ENCODE results near the gene MCU.
A peak's percentile ranks its signal among the peaks of the same experiment; 100 is the strongest.
"Not testable (repeated sequence)": the region's sequence is repeated elsewhere in the genome, so short reads cannot be mapped to it uniquely, and the experiment has no call there.

Gene MCU

DNA sequence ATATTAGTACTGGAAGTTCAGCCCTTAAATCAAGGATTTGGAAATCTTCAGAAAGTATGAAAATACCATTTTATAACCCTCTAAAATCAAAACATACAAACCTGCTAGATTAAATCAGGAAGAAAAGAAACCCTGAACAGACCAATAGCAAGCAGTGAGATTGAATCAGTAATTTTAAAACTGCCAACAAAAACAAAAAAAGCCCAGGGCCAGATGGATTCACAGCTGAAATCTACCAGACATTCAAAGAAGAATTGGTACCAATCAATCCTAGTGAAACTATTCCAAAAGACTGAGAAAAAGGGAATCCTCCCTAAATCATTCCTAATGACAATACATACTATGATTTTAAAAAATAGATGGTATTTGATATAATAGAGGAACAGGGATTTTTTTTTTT lies 70.1 kb downstream of the MCU start:
- no peak for DNase-seq (ENCODE audit: low spot score)

DNA sequence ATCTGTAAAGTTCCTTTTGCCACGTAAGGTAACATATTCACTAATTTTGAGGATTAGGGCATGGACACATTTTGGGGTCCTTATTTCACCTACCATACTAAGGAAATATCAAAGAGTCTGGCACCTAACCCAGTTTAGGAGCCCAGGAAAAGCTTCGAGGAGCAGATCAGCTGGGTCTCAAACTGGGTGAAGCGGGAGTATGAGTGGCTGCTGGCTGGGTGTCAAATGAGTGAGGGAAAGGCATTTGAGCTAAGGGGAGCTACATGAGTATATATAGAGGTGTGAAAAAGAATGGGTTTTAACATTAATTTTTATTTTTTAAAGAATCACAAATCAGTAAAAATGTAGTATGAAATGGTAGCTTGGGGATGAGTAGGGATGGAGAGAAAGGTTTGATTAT lies 71.3 kb downstream of the MCU start:
- DNase-seq (ENCODE audit: low spot score) = no peak

DNA sequence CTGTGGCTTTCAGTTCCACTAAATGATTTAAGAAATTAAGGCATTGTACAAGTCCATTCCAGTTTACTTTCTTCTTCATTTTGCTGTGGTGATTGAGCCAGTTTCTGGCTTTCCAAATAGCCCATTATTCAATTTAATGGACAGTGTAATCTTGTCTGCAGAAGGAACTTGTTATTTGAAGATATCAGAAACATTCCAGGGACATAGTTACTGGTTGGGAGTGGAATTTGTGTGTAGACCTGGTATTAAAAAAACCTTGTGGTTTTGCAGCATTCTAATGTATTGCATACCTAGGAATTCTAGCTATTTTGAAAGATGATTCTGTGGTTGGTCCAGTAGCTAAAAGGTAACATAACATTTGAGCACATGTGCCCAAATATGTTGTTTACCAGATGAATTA lies 72.2 kb downstream of the MCU start:
- peak; percentile 54 for DNase-seq (ENCODE audit: low spot score)

DNA sequence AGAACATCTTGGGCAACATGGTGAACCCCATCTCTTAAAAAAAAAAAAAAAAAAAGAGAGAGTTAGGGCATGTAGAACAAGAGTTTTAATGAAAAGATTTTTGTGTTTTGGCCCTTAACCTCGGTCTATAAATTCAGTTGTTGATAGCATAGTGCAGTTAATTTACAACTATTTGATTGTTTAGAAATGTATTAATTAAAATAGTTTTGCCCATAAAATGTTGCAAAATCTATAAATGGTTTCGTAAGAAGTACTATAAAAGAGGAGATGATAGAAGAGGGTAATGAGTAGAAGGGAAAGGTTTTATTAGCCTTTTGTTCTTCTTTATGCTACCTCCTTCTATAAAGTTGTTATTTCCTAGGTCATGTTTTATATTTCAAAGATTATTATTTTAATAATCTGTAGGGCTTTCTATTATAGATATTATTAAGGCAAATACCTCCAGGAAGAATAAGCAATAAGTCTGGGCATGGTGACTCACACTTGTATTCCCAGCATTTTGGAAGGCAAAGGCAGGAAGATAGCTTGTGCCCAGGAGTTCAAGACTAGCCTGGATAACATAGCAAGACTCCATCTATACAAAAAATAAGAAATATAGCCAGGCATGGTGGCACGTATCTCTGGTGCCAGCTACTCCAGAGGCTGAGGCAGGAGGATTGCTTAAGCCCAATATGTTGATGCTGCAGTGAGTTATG lies 73.3 kb downstream of the MCU start:
- no peak for DNase-seq (ENCODE audit: low spot score)

DNA sequence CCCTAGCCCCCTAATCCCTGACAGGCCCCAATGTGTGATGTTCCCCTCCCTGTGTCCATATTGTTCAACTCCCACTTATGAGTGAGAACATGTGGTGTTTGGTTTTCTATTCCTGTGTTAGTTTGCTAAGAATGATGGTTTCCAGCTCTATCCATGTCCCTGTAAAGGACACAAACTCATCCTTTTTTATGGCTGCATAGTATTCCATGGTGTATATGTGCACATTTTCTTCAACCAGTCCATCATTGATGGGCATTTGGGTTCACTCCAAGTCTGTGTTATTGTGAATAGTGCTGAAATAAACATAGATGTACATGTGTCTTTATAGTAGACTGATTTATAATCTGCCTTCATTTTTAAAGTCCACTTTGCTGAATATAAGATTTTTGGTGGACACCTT lies 79.3 kb downstream of the MCU start:
- DNase-seq (ENCODE audit: low spot score) = not testable (repeated sequence)

DNA sequence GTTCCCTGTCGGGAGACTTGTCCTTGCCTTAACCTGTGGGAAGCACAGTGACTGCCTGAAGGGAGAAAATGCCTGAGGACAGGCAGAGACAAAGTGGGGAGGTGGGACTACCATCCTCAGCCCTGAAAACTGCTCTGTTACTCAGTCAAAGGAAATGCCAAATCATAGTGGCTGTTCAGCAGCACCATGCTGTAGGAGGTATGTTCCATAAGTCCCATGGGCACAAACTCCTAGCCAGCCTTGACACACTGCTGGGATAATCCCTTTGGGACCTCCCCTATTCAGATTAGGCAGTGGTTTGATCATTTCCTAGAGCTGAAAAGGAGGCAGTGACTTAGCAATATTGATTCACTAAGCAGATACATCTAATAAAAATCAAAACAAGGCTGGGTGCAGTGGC lies 80.1 kb downstream of the MCU start:
- DNase-seq (ENCODE audit: low spot score) = no peak

DNA sequence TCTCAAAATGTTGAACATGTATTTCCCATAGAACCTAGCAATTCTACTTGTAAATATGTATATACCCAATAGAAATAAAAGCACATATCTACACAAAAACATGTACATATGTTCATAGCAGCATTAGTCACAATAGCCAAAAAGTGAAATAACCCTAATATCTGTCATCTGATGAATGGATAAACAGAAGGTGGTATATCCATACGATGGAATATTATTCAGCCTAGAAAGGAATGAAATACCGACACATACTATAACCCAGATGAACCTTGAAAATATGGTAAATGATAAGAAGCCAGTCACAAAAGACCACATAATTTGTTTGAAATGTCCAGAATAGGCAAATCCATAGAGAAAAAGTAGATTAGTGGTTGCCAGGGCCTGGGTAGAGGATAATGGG lies 87.9 kb downstream of the MCU start:
- no peak for DNase-seq (ENCODE audit: low spot score)

DNA sequence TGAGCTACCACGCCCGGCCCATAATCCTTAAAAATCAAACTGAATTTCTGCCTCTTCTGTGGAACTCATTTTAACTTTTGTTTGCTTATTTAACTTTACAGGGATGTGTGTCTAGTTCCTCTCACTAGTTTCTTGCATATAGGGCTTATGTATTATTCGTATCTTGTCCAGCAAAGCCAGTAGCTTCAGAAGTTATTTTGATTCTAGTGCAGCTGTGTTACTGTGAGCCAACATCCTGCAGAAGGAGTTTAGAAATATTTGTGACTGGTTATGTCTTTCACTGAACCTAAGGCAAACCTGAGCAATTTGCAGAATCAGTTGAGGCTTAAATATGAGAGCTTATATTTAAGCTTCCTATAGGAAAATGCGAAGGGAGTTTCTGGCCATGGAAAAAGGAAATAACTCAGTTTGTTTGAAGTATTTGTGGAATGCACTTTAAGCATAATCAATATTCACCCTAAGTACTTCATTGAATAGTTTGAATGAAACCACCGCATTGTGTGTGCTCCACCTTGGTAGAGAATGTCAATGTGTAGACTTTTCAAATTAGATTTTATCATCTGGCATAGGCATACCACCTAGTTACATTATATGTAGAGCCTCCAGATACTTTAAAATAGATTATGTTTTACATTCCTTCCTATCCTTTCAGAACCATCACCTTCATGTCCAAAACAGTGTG lies 90.8 kb downstream of the MCU start:
- DNase-seq (ENCODE audit: low spot score) = no peak

DNA sequence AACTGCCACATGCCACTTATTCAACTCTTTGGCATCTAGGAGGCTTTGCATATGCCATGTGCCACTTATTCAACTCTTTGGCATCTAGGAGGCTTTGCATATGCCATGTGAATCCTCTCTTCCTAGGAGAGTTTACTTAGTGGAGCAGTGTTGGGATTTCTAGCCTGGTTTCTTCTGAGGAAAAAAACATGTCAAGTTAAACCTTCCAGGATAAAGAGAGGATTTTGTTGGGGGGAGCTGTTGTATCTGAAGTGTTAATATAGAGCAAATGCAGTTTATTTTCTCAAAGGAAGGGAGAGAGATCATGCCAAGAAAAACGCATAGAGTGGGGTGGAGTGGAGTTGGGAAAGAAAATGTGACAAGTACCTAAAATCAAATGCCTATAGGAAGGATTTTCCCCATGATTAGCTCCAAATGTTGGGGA lies 91.5 kb downstream of the MCU start:
- DNase-seq (ENCODE audit: low spot score) = no peak

DNA sequence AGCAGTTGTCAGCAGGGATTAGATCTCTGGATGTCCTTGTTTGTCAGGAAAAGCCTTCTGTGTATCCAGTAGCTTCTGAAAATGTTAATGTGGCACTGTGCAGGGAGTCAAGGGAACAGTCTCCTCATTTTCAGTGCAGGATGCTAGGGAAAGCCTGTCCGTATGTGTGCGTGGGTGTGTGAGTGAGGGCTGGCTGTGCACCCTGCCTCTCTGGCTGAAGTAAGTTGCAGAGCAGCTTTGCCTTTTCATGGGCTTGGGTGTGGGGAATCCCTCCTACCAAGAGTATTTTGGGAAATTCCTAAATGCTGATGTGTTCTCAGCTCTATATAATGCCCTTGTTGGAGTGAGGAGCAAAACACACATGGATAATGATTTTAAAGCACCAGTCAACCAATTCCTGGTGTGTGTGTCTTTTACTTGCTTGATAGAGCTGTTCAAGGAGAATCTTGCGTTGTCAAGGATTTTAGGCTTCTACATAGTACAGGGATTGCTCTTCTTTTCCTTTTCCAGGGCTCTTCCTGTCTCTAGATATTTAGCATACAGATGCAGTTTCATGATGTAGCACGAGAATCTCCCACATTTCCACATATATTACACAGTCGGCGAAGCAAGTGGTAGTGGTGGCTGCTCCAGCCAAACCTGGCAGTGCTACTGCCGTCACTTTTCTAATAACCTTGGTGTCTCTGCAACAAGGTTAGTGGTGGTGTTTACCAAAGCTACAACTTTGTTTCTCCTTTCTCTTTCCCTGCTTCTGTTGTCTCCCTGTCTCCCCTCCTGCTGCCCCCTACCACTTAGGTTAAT lies 92.8 kb downstream of the MCU start:
- peak; percentile 83 for DNase-seq (ENCODE audit: low spot score)

DNA sequence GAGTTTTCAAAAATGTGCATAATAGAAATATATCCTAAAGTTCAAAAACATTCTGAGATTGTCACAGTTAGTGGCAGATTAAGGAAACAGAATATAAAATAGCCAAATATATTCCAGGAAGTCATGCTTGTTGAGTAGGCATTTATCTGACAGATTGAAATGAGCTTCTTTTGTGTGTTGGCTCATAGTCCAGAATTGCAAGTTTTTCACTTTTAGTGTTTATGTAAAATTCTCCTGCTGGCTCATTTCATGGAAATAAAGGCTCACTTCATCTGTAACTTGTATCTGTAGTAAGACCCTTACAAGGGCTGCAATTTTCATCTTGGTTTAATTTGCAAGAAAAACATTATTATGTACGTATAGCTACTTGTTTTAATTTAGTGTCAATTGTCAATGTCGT lies 93.5 kb downstream of the MCU start:
- DNase-seq (ENCODE audit: low spot score) = no peak

DNA sequence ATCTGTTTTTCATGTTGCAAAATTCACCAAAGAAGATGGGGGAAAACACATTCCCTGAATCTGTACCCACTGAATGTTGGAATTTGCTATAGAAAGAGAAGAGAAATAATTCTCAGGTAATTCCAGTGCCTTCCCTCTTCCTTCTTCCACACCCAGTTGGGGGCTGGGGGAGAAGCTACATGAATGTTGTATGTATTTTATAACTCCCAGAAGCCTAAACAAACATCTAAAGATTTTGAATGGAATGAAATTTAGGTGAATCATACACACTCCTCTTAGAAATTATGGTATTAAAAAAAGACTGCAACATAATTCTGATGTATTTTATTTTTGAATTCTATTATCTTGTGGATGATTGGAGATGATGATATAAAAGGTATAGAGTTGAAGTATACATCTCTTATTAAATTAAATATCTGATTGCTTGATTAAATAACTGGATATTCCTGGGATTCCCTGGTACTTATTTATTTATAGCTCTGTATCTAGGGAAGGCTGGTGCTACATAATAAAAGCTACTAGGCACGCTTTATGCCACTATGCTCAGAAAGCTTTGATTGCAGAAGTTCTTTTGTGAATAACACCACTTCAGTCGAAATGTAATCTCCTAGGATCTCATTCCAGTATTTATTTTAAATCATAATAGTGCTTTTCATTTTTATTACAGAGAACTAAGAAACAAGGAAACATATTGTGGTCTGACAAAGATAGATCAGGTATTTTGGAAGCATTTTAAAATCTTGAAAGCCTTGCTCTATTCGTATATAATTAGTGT lies 98.5 kb downstream of the MCU start:
- DNase-seq (ENCODE audit: low spot score) = no peak

DNA sequence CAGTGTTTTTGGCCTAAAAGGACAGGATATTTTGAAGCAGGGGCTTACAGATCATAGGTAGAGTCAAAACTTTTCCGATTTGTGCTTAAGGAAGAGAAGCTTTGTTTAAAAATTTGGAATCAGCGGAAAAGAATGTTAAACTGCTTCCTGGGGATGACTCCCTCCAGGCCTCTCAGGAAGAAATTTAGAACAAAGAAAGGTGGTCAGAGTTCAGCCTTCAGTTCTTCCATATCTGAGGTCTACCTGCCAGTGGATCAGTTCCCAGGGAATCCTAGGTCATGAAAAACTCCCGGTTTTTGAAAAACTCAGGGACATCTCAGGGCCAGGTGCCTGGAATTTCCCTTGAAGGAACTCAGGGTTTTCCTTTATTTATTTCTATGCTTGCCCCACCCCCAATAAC lies 100.3 kb downstream of the MCU start:
- DNase-seq (ENCODE audit: low spot score) = no peak

DNA sequence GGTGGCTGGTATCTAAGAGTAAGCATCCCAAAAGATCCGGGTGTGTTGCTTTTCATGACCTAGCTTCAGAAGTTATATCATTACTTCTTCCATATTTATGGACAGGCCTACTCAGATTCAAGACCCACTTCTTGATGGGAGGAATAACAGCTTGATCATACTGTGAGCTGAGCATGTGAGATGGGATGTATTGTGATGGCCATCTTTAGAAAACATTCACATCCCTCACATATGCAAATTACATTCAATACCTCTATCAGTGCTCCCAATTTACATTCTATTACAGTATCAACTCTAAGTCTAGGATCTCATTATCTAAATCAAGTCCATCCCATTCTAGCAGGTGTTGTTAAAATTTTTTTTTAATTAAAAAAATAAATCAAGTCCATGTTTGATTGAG lies 101.8 kb downstream of the MCU start:
- no peak for DNase-seq (ENCODE audit: low spot score)

DNA sequence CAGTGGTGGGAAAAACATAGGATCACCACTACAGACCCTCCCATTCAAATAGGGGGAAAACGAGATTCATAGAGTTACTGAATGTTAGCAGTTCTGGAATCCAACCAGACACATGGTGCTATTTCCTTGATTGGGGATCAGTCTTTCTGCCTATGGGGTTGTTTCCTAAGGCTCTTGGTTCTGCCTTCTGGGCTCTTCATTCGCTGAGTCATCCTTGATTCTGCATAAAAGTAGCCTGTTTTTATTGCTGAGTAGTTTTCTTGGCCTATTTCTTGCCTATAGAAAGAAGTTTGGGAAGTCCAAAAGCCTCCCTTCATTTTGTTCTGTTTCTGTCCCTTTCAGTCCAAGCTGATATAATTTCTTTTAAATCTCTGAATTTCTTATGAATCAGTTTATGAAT lies 102.3 kb downstream of the MCU start:
- DNase-seq (ENCODE audit: low spot score) = peak; percentile 20

DNA sequence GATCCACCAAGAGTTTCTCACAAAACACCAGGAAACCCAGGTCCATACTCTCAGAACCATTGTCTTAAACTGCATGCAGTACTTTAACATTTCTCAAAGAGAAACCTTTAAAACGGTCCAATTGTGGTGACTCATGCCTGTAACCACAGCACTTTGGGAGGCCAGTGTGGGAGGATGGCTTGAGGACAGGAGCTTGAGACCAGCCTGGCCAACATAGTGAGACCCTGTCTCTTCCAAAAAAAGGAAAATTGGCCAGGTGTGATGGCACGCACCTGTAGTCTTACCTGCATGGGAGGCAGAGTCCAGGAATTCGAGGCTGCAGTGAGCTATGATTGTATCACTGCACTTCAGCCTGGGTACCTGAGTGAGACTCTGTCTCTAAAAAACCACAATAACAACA lies 104.1 kb downstream of the MCU start:
- DNase-seq (ENCODE audit: low spot score) = no peak

DNA sequence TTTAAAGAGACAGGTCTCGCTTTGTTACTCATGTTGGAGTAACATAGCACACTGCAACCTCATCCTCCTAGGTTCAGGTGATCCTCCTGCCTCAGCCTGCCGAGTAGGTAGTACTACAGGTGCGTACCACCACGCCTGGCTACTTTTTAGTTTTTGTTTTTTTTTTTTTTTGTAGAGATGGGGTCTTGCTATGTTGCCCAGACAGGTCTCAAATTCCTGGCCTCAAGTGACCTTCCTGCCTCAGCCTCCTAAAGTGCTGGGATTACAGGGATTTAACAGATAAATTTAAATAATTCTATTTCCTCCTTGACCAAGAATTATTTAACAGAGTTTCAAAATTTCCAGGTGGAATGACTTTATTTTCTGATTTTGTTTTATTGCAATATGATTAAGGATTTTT lies 104.6 kb downstream of the MCU start:
- DNase-seq (ENCODE audit: low spot score) = no peak

DNA sequence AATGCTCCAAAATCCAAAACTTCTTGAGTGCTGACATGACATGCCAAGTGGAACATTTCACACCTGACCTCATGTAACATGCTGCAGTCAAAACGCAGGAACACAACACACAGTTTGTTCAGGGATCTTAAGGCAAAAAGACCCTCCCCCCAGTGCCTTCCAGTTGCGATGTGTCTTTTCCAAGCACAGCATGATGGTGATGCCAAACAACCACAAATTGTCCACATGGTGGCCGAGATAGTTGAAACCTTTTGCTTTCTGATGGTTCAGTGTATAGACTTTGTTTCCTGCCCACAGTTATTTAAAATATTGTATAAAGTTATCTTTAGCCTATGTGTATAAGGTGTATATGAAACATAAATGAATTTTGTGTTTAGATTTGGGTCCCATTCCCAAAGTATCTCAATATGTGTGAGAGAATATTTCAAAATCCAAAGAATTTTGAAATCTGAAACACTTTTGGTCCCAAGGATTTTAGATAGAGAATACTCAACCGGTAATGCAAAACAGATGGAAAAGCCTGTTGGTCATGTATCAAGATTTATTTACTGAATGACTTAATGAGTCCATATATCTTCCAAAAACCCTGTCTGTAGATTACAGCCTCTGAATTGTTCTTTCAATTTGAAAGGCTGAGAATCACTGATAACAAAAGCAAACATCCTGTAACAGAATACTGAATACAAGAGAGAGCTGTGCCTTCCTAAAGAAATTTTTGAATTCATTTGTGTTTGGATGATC lies 108.2 kb downstream of the MCU start:
- peak; percentile 16 for DNase-seq (ENCODE audit: low spot score)

DNA sequence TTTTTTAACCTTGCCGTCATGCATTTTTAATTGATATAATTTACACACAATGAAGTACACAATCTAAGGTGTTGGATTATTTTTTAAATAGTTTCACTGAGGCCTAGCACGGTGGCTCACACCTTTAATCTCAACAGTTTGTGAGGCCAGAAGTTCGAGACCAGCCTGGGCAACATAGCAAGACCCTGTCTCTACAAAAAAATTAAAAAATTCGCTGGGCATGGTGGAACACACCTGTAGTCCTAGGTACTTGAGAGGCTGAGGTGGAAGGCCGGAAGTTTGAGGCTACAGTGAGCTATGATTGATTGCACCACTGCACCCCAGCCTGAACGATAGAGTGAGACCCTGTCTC lies 108.8 kb downstream of the MCU start:
- no peak for DNase-seq (ENCODE audit: low spot score)

DNA sequence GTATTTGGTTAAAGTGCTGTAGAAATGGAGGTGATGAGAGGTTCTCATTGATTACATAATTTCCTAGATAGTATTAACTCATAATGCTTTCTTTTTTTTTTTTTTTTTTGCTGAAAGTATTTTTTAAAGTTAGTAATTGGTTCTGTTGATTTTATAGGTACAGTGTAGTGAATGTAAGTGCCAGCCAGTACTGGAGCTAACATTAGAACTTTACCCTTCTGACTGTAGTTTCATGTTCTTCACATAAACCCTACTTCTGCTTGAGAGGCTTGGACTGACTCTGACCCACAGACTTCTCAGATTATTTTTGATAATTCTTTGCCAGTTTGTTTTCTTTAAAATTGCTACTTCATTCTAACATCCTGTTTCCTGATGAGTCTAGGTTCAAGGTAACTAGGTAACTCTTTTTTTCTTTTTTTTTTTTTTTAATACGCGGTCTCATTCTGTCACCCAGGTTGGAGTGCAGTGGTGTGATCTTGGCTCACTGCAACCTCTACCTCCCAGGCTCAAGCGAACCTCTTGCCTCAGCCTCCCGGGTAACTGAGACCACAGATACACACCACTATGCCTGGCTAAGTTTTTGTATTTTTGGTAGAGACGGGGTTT lies 109.4 kb downstream of the MCU start:
- DNase-seq (ENCODE audit: low spot score) = no peak

DNA sequence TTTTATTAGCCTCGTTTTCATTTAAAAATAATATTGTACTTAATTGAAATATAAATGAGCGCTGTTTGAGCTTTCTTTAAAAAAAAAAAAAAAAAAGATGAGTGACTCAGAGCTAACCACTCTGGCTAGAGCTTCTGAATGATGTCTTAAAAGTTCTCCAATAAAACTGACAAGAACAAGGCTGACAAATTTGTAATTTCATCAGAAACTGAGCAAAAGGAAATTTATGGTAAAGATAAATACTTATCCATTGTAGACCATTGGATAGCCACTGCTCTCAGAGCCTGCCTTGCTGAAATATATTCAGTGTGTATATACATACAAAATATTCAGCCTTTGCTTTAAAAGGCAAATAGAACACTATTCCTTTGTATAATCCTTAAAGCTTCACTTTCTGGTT lies 110.4 kb downstream of the MCU start:
- peak; percentile 11 for DNase-seq (ENCODE audit: low spot score)
